ENCODE results near the gene GRIK4.

DNA sequence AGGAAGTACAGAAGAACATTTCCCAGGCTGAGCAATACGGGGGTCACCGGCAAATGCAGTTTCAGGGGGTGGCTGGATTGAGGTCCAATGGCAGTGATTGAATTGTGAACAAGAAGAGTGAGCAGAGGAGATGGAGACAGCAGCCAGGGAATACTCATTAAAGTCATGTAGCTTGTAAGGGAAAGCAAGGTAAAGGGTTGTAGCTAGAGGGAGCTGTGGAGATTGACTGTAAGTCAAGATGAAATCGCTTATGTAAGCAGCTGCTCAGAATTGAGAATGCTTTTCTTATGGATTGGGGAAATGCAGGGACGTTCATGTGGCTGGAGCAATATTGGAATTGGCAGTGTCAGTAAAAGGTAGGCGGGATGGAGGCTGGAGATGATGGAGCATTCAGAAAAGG is 401.0 kb downstream of the GRIK4 start:
- TF ChIP-seq, protein P1, sequence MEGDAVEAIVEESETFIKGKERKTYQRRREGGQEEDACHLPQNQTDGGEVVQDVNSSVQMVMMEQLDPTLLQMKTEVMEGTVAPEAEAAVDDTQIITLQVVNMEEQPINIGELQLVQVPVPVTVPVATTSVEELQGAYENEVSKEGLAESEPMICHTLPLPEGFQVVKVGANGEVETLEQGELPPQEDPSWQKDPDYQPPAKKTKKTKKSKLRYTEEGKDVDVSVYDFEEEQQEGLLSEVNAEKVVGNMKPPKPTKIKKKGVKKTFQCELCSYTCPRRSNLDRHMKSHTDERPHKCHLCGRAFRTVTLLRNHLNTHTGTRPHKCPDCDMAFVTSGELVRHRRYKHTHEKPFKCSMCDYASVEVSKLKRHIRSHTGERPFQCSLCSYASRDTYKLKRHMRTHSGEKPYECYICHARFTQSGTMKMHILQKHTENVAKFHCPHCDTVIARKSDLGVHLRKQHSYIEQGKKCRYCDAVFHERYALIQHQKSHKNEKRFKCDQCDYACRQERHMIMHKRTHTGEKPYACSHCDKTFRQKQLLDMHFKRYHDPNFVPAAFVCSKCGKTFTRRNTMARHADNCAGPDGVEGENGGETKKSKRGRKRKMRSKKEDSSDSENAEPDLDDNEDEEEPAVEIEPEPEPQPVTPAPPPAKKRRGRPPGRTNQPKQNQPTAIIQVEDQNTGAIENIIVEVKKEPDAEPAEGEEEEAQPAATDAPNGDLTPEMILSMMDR (IDR thresholded peaks at IDR 0.05) = no peak
- no peak for TF ChIP-seq EZH2 (IDR thresholded peaks at IDR 0.05; ENCODE audit: borderline replicate concordance, insufficient read depth, low read depth, low read length, poor library complexity, severe bottlenecking)
